Natural killer cell (primary cell): ENCODE data around the gene ARIH1. TPM values are rescaled to one million over a fixed set of nuclear protein-coding genes. Genes with fewer than 3 reads are reported as not detected.

Experiments
- ATAC-seq, 3 donors: fragments of 150-1000 bp in 2 of 3; fragments of 200-7000 bp in 1 of 3; cut with Tn5 transposase; 1 replicate in 1 of 3; 2 replicates in 2 of 3; pipeline ENCODE4 v1.10.0; 2021; ENCODE audit warnings: mild to moderate bottlenecking in 2 of 3, moderate library complexity in 2 of 3
- DNase-seq, 2 donors: peaks; one replicate each; pipeline versions ENCODE4 v3.0.0 to v3.0.0-alpha.2; 2013 to 2021; ENCODE audit warnings: mixed read lengths in 1 of 2
- H3K27ac ChIP-seq: one replicate; pipeline ENCODE4 v1.5.1; 2013; ENCODE audit warnings: mild to moderate bottlenecking, low read length
- H3K27me3 ChIP-seq: one replicate; pipeline ENCODE4 v1.6.1; 2013; ENCODE audit warnings: low read length; ENCODE audit not compliant: control insufficient read depth, insufficient read depth
- H3K36me3 ChIP-seq: one replicate; pipeline ENCODE4 v1.6.1; 2013; ENCODE audit warnings: low read length; ENCODE audit not compliant: control insufficient read depth, insufficient read depth
- H3K4me1 ChIP-seq: one replicate; pipeline ENCODE4 v1.6.1; 2013; ENCODE audit warnings: low read length; ENCODE audit not compliant: control insufficient read depth, insufficient read depth
- H3K4me3 ChIP-seq: one replicate; pipeline ENCODE4 v1.5.1; 2013; ENCODE audit warnings: low read length
- H3K9me3 ChIP-seq: one replicate; pipeline ENCODE4 v1.6.1; 2013; ENCODE audit warnings: low read length; ENCODE audit not compliant: control insufficient read depth, insufficient read depth
- H3K27ac Mint-ChIP-seq, 2 donors: one replicate each; pipeline ENCODE4 v1.8.0; 2022; ENCODE audit warnings: mild to moderate bottlenecking in 2 of 2, mixed read lengths in 2 of 2, moderate library complexity in 1 of 2
- H3K27me3 Mint-ChIP-seq, 2 donors: one replicate each; pipeline ENCODE4 v1.8.0; 2022; ENCODE audit warnings: low read depth in 2 of 2, mixed read lengths in 2 of 2
- H3K36me3 Mint-ChIP-seq: one replicate; pipeline ENCODE4 v1.8.0; 2022; ENCODE audit warnings: mixed read lengths
- H3K4me1 Mint-ChIP-seq, 2 donors: one replicate each; pipeline ENCODE4 v1.8.0; 2022; ENCODE audit warnings: mixed read lengths in 2 of 2
- H3K4me3 Mint-ChIP-seq: one replicate; pipeline ENCODE4 v1.8.0; 2022; ENCODE audit warnings: mild to moderate bottlenecking, moderate library complexity, mixed read lengths
- H3K9me3 Mint-ChIP-seq, 2 donors: one replicate each; pipeline ENCODE4 v1.8.0; 2022; ENCODE audit warnings: mixed read lengths in 2 of 2
- CTCF ChIP-seq: fragments of 200-600 bp; IDR thresholded peaks from one replicate; pipeline ENCODE4 v1.8.0; 2022; ENCODE audit warnings: antibody characterized with exemption
- WGBS: methylation state at CpG from one replicate; pipeline ENCODE4 v1.1.7; 2013; ENCODE audit warnings: missing lambda C conversion rate; ENCODE audit not compliant: insufficient coverage; 5-methylcytosine and 5-hydroxymethylcytosine counted together
- intact Hi-C: fragments of 100-400 bp; cut with micrococcal nuclease; formaldehyde crosslinking; loops from one replicate; pipeline ENCODE4 v1.14.2; 2022
- total RNA-seq, 4 donors: library from RNA; stranded (reverse); fragments of 120-200 nt in 1 of 4; gene quantifications; one replicate each; pipeline versions ENCODE4 v1.2.3 to v1.2.4, GENCODE V29; 2013 to 2022

ARIH1 gene
- total RNA-seq, 3 donors from 2014 or later (not counting 1 experiment from before 2014, with no cell fraction given), result 193 to 212 (median 212) TPM

- Histone ChIP-seq H3K4me1 (no peaks in the 10 kb centered on the region), H3K27ac (no peak overlapping the region), H3K36me3 (no peaks in the 10 kb centered on the region), H3K27me3 (no peaks in the 10 kb centered on the region), H3K9me3 (no peaks in the 10 kb centered on the region), H3K4me3 (no peak overlapping the region)
- TF ChIP-seq CTCF, result no peak
- Mint-ChIP-seq H3K4me3 (no peak overlapping the region), H3K27ac (no peak overlapping the region), H3K9me3 (no peaks in the 10 kb centered on the region), H3K27me3 (peaks cover 2 to 45% of the 10 kb centered on the region in 2 donors), H3K4me1 (peaks cover 0 to 8% of the 10 kb centered on the region in 2 donors), H3K36me3 (no peaks in the 10 kb centered on the region)
- no peak for ATAC-seq
- intact Hi-C loops, result no loop called here
- DNase-seq, result no peak
- 75% methylated on average over 1 of the region's 1 CpG for WGBS
Observed at GRCh38 chr15:72445426-72445825, 28.7 kb upstream of the ARIH1 start.

- no peak for DNase-seq
- H3K4me3 ChIP-seq, result no peak overlapping the region
- no peaks in the 10 kb centered on the region for H3K4me1 ChIP-seq
- no peaks in the 10 kb centered on the region for H3K36me3 ChIP-seq
- no peaks in the 10 kb centered on the region for H3K9me3 ChIP-seq
- WGBS, result 95% methylated on average over 6 of the region's 6 CpGs
- intact Hi-C loops, result no loop called here
- Mint-ChIP-seq H3K27me3 (peaks cover 2 to 17% of the 10 kb centered on the region in 2 donors), H3K4me3 (no peak overlapping the region), H3K27ac (no peak overlapping the region), H3K4me1 (no peaks in the 10 kb centered on the region), H3K9me3 (no peaks in the 10 kb centered on the region), H3K36me3 (no peaks in the 10 kb centered on the region)
- TF ChIP-seq CTCF, result no peak
- peaks cover 2% of the 10 kb centered on the region for H3K27me3 ChIP-seq
- no peak for ATAC-seq
- no peak overlapping the region for H3K27ac ChIP-seq
Observed at GRCh38 chr15:72450805-72451204, 23.3 kb upstream of the ARIH1 start.

GRCh38 chr15:72451224-72451623 is 22.9 kb upstream of the ARIH1 start:
- Histone ChIP-seq H3K27ac (no peak overlapping the region), H3K27me3 (peaks cover 2% of the 10 kb centered on the region), H3K4me1 (no peaks in the 10 kb centered on the region), H3K4me3 (no peak overlapping the region), H3K9me3 (no peaks in the 10 kb centered on the region), H3K36me3 (no peaks in the 10 kb centered on the region)
- DNase-seq (no peak), ATAC-seq (no peak)
- intact Hi-C loops, result no loop called here
- Mint-ChIP-seq H3K36me3 (no peaks in the 10 kb centered on the region), H3K4me1 (no peaks in the 10 kb centered on the region), H3K27ac (no peak overlapping the region), H3K4me3 (no peak overlapping the region), H3K9me3 (no peaks in the 10 kb centered on the region), H3K27me3 (peaks cover 4 to 14% of the 10 kb centered on the region in 2 donors)
- TF ChIP-seq CTCF, result no peak
- WGBS, result 91% methylated on average over 7 of the region's 9 CpGs

GRCh38 chr15:72456684-72457083 is 17.4 kb upstream of the ARIH1 start:
- ATAC-seq, result no peak
- WGBS, result 97% methylated on average over 3 of the region's 7 CpGs
- Histone ChIP-seq H3K9me3 (no peaks in the 10 kb centered on the region), H3K27me3 (peaks cover 2% of the 10 kb centered on the region), H3K4me3 (no peak overlapping the region), H3K4me1 (no peaks in the 10 kb centered on the region), H3K36me3 (no peaks in the 10 kb centered on the region), H3K27ac (no peak overlapping the region)
- H3K4me3 Mint-ChIP-seq, result no peak overlapping the region
- intact Hi-C loops, result no loop called here
- H3K9me3 Mint-ChIP-seq, result no peaks in the 10 kb centered on the region
- no peak for TF ChIP-seq CTCF
- DNase-seq, result no peak
- H3K27ac Mint-ChIP-seq, result no peak overlapping the region
- peaks cover 0 to 4% of the 10 kb centered on the region in 2 donors for H3K4me1 Mint-ChIP-seq
- no peaks in the 10 kb centered on the region for H3K36me3 Mint-ChIP-seq
- H3K27me3 Mint-ChIP-seq, result peaks cover 0 to 4% of the 10 kb centered on the region in 2 donors
